DOHH2 (cell line): ENCODE measurements around the gene SAMD5.

Experiments used
- CTCF ChIP-seq: fragments of 200-600 bp; sonication (generic); IDR thresholded peaks from one replicate; pipeline ENCODE4 v1.5.1; 2014; ENCODE audit warnings: antibody characterized with exemption, mild to moderate bottlenecking, low read depth, low read length; ENCODE audit not compliant: poor library complexity, severe bottlenecking
- EZH2phosphoT487 ChIP-seq: fragments of 200-600 bp; sonication (generic); IDR thresholded peaks from 2 replicates; pipeline ENCODE4 v1.6.1; 2017; ENCODE audit warnings: borderline replicate concordance, mild to moderate bottlenecking, antibody characterized with exemption, low read length, moderate library complexity, mixed read lengths

- no peak for TF ChIP-seq CTCF
- TF ChIP-seq EZH2phosphoT487, result no peak
These were observed 45.8 kb downstream of the SAMD5 start for GRCh38 chr6:147554281-147554680.
